ENCODE measurements around the gene CALN1.

The CALN1 gene

DNA sequence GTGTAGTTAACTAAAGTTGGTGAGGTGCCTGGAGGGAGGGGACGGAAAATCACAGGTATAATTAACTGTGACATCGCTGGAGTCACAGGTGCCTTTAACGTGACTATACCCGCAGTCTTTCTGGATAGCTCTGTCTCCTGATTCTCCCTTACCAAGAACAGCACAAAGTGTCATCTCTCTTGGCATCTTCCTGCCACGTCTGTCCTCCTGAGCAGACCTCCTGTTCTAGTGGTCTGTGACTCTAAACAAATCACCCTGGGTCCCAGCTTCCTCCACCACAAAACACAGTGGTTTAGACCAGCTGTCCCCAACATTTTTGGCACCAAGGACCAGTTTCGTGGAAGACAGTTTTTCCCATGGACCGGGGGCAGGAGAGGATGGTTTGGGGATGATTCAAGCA, 90.5 kb downstream of the CALN1 start:
- no peak for DNase-seq

DNA sequence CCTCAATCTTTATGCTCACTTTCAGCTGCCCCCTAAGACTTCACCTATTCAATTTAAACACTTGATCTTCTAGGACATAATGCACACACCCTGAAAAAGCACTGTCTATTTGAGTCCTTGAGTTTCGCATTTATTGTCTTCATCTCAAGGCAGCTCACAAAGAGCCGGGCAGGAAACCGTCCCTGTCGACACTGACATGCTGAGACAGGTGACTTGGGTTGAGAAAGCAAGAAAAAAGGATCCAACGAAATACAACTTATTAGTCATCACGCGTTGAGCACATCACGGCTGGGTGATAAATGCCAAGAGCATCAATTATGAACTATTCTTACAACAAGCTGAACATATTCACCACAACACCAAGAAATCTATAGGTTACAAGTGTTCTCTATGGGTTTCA, 91.1 kb downstream of the CALN1 start:
- DNase-seq = no peak

DNA sequence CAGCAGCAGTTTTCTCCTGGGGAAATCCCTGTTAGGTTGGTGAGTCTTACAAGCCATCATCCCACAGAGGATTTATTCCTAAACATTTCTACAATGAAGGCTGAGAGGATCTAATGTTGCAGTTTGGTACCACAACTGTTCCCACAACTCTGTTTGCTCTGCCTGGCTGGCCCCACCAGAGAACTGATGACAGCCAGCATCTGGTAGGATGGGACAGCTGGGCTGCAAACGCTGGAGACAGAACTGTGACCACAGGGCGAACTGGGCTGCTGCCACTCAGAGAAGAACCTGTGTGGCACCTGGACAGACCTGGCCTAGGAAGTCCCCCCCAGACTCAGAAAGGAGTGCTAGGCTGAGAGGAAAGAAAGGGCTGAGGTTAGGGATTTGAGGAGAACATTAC, 94.8 kb downstream of the CALN1 start:
- DNase-seq = no peak

DNA sequence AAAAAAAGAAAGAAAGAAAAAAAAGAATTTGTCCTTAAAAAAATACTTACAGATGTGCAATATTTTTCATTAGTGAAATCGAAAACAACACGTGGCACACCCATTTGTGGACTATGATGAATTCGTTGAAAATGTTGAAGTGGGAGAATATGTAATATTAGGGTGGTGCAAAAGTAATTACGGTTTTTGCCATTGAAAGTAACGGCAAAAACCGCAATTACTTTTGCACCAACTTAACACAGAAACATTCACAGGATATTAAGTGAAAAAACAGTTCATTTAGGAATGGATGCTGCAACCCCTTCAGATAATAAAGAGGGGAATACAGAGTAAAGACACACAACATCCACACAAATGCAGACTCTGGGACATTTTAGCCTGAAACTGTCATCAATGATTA, 96.0 kb downstream of the CALN1 start:
- DNase-seq = no peak

DNA sequence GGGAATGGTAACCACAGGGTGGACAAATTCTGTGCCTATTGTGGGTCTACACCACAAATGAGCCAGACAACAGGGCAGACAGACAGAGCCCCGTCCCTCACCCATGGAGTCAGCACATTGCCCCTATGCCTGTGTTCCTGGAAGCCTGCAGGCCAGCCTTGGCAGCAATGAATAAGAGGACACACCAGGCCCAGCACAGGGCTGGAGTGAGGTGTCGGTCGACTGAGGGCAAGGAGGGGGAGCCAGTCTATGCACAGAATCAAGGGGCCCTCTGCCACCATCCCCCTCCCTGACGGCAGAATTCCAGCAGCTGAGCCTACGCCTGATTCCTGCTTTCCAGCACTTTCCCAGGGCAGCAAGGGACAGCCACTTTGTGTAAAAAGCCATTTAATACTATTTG, 98.2 kb downstream of the CALN1 start:
- DNase-seq = no peak

DNA sequence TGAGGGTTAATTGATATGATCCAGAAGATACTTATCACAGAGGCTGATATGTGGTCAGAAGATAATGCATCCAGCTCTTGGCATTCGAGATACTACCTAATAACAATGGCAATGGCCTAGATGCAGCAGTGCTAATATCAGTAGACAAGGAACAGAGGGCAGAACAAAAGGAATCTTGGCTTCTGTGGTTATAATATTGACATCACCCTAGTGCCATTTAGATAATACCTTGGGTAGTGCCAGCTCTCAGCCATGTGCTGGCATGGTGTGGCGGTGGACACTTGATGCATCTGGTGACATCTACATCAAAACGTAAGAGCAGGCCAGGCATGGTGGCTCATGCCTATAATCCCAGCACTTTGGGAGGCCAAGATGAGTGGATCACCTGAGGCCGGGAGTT, 101.8 kb downstream of the CALN1 start:
- DNase-seq = no peak

DNA sequence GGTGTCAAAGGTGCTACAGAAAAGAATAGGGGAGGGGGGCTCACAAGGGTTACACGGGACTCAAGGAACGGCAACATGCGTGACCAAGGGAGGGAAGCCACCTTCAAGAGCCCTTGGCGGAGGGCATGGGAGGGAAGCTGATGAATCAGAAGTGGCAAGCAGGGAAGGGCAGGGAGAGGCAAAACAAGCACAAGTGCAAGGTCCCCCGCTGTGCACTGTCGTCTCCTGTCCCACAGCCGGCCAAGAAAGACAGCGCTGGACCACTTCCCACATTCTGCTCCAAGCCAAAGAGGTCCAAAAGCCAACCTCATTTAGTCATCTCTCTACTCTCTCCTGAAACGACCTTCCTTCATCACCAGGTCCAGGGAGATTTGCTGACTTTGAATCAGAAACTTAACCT, 102.7 kb downstream of the CALN1 start:
- DNase-seq = no peak

DNA sequence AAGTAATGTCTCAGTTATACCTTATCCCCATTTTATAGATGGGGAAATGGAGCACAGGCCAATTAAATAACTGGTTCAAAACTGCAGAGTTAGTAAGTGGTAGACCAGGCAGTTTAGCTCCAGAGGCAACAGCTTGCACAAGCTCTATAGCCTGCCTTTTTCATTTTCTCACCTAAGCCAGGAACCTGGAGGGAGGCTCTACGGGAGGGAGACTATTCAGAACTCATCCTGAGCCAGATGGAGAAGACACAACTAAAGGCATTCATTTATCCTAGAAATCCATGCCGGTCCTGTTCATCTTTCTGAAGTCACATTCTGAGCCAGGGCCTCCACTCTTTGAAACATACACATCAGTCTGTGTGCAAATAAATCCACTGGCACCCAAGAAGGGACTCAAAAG, 103.2 kb downstream of the CALN1 start:
- DNase-seq = no peak

DNA sequence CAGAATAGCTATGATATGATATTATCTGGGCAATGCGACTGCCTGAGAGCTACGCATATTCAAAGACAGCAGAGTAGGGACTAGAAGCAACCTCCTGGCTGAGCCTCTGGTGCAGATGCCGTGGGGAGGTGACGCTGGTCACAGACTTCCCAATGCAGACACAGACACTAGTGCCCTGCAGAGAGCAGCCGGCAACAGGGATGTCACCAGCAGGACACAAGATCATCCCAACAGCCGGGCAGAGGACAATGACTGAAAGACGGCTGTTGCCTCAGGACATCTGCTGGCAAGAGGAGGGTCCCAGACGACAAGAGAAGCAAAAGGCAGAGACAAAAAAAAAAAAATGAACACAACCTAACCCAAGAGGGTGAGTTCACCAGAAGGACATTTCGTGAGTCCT, 104.6 kb downstream of the CALN1 start:
- no peak for DNase-seq

DNA sequence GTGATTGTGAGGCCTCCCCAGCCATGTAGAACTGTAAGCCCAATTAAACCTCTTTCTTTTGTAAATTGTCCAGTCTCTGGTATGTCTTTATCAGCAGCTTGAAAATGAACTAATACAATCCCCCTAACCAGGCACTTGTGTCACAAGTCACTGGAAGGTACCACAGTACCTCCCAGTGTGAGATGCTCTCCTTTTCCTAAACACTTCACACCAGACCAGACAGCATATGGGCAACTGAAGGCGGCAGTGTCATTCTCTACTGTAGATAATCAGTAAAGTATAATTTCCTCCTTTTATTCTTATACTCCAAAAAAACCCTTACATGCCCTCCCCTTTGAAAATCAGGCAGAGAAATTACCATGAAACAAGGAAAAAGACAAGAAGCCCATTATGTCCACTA, 113.2 kb downstream of the CALN1 start:
- no peak for DNase-seq

DNA sequence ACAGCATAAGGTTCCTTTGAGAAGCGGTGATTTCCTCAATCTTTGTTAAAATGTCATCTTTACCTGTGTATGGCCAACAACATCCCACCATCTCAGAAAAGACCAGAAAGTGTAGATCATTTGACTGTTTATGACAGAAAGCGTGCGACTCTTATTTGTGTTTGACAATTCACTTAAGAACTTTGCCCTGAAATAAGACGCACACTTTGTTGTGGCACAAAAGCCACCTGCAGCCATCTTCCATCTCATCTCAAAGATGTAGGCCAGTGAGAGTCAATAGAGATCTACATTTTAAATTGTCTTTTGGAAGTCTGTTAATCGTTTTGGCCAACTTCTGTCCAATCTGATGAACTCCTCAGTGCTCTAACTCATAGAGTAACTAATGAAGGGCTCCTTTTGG, 114.0 kb downstream of the CALN1 start:
- no peak for DNase-seq

DNA sequence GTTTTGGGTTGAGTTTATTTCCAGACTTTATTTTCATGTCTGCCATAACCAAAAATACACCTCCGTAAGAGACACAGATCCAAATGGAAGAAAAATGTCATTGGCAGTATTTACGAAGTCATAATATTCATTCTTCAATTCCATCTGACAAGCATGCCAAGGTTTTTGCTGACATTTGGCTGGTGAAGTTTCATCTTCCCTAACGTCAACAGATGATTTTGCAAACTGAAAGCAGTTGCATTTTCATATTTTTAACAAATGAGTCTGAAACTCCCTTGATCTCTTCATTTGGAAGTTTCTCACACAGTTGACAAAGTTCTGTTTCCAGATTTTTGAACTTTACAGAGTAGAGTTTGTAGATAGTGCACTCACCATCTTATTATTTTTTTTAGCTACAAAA, 114.5 kb downstream of the CALN1 start:
- DNase-seq = no peak

DNA sequence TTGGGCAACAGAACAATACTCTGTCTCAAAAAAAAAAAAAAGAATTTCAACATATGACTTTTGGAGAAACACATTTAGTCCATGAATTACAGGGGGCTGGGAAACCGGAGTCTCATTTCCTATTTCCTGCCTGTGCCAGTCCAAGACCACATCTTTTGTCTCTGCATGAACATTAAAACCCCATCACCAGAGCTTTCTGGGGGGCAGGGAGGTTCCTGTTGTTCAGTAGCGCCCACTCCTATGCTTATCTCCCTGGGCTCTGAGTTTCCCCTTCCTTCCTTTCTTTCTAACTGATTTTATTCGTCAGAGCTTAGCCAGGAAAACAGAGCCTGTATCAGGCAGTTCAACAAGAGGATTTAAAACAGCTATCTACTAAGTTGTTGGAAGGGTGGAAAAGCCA, 119.3 kb downstream of the CALN1 start:
- DNase-seq = no peak

DNA sequence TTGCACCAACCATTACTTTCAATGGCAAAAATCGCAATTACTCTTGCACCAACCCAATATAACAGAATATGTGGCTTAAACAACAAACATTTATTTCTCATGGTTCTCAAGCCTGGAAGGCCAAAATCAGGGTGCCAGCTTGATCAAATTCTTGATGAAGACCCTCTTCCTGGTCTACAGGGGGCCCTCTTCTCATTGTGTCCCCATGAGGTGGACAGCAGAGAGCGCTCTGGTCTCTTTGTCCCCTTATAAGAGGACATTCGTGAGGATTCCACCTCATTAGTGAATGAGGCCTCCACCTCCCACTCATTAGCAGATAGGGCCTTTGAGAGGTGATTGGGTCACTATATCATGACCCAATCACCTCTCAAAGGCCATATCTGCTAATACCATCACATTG, 120.0 kb downstream of the CALN1 start:
- no peak for DNase-seq

DNA sequence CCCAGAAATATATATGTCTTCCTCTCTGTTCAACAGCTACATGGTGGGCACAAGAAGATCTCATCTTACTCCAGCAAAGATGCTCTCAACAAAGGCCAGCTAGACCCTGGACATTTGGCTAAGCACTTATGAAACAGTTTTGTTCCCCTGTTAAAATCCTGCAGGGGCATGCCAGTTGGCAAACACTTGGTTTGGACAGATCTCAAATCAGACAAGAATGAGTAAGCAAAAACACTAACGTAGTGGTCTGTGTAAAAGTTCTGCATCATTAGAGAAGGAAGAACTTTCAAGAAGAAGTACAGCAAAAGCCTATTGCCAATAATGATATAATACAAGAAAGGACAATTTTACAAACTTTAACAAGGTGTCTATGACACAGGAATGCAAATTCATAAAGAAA, 125.6 kb downstream of the CALN1 start:
- DNase-seq = no peak

DNA sequence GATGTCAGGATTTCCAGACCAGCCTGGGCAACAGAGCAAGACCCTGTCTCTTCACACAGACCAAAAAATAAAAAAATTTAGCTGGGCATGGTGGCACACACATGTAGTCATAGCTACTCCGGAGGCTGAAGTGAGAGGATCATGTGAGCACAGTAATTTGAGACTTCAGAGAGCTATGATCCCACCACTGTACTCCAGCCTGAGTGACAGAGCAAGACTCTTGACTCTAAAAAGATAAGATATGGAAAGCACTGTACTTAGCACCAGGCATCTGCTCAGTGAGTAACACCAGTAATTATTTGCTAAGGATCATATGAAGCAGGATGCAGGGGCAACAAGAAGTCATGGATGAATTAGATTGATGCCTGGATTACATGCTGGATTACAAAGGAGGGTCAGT, 128.8 kb downstream of the CALN1 start:
- DNase-seq = no peak

DNA sequence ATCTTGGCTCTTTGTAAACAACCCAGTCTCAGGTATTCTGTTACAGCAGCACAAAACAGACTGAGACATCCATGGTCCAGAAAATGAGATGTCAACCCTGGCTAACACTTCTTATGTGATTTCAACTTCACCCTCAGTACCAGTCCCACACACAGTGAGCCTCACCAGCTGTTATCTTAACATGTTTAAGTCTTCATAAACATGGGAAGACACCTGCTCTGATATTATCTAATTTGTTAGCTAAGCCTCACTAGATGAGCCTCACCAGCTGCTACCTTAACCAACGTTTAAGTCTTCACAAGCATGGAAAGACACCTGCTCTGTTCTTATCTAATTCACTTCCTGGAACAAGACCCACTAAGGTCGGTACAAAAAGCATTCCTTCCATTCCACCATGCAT, 130.8 kb downstream of the CALN1 start:
- no peak for DNase-seq

DNA sequence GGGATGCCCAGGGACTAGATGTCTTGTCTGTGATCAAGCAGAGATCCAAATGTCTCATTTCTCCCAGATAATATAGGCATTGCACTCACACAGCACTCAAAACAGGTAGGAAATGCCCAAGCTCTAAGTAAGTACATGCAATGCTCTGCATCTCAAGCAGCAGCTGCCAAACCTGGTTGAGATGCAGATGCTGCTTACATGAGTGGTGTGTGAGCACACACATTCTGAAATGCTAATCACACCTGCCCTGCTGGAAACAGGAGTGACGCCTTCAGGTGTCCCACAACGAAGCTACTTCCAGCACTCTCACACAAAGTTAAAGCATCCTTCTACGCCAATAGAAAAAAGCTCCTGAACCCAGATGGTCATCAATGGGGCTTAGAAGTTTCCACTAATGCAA, 132.9 kb downstream of the CALN1 start:
- DNase-seq = no peak

DNA sequence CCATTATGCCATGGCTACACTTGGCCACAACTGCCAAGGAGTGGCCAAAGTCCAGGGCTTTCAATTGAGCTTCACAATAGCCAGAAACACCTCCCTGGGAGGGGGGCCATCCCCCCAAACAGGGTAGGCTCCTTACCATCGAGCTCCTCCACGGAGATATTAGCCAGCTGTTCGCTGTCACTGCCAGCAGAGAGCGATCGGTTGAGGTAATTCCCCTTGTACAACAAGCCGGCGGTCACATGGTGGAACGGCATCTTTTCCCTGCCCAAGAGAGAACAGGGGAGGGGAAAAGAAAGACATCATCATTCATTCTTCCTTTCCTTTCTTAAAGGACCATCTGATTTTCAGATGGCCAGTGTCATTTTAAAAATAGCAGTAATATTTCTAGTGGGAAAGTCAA, 133.6 kb downstream of the CALN1 start:
- no peak for DNase-seq

DNA sequence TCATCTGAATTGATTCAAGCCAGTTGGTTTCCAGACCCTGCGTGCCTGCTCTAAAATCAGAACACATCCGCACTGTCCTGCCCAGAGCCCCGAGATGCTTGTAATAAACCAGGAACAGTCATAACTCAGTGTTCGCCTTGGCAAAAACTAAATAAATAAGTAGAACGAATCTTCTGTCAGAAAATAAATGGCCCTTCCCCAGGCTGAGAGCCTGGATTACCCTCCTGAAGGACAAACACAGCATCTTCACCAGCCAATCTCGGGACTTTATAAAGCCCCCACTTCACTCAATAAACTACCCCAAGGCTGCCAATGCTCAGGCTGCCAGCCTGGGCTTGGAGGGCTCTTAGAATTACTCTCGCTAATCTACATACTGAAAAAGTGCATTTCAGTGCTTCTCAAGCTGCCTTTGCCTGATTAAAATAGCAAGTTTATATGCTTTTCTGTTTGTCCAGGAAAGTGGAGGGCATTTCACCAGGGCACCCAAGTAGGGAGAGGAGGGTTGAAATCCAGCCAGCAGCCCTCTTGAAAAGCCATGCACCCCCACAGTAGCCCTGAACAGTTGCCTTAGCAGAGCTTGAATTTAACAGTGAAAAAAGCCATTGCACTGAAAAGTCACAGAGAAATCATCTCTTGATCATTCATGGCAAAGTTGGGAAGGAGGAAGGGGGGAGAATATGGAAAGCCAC, 136.6 kb downstream of the CALN1 start:
- DNase-seq = no peak

DNA sequence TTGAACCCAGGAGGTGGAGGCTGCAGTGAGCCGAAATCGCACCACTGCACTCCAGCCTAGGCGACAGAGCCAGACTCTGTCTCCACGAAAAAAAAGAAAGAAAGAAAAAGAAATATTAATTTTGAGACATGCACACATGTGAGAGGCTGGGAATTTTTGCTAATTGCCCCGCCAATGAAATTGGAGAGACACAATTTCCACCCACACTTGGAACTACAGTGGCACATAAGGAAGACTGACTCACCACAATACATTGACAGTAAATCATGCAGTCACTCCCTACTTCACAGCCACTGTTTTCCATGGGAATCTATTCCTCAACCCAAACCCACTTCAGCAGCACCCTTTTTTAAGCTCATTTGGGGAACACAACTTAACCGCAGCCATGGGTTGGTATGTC, 139.7 kb downstream of the CALN1 start:
- no peak for DNase-seq

DNA sequence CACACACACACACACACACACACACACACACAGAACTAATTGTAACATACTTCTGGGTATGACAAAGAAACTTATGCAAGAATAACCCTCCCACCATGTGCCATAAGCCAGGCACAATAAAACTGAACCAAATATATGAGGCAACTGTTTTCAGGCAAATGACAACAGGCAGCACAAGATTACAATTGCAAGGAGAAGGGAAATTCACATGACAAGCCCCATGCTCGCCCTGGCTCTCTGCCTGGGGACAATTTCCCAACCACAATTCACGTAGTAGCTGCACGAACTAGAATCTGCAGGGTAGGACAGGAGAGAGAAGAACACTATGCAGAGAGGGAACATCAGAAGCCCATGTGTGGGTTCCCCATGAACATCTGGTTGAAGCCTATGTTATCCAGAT, 143.3 kb downstream of the CALN1 start:
- no peak for DNase-seq

DNA sequence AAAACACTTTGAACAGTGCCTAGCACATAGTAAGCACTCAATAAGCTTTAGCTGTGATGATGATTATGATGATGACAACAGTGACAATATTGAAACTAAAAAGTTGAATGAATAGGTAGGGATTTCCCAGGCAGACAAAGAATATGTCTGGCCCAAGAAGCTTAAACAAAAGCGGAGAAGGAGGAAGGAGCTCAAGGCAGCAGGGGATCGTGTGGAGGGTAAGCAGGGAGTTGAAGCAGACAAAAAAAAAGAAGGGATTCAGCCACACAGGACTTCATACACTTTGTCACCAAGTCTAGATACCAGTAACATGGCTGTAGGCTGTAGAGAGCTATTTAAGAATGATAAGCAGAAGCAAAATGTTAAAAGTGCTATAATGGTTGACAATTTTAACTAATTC, 144.0 kb downstream of the CALN1 start:
- no peak for DNase-seq

DNA sequence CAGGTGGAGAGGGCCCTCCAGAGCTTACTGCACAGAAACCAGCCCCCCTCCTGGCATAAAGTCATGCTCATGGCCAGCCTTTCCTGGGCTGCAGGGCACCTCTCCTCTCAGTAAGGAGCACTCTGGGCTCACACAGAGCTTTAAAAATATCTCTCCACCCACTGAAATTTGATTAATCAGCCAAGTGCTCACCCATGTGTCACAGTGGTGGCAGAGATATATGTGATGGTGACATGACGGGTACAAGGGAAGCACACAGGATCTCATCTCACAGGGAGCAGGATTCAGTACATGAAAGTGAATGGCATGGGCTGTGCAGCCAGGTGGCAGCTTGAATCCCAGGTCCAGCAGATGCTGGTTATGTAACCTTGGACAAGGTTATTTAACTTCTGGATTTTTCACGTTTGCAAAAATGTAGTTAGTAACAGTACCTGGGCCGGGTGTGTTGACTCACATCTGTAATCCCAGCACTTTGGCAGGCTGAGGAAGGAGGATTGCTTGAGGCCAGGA, 144.8 kb downstream of the CALN1 start:
- no peak for DNase-seq

DNA sequence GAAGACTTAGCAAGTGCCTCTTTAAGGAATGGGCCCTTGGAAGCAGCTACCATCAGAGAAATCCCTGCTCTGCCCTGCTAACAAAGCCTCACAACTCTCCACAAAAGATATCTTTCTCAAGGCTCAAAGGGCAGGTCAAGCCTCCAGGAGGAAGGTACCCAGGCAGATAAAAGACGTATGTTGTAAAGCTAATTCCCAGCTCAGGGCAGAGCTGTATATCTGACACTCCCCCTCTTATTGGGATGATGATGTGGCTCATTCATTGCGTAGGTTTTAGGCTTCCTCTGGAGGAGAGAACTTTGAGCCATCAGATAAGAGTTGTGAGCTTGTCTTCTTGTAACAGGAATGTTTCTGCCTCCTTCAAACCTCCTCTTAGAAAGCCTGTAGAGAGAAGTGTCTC, 145.4 kb downstream of the CALN1 start:
- no peak for DNase-seq
